Keratinocyte (primary cell): ENCODE measurements around the gene TMEM245.

Experiments
- CTCF ChIP-seq, 3 experiments: IDR thresholded peaks in 1 of 3; conservative IDR thresholded peaks in 1 of 3; optimal IDR thresholded peaks in 1 of 3; 2 replicates in 2 of 3; 3 replicates in 1 of 3; pipeline versions ENCODE3 to v1.5.1; 2011; ENCODE audit warnings: low read length in 3 of 3, mild to moderate bottlenecking in 3 of 3, moderate library complexity in 2 of 3, control low read depth in 1 of 3, inconsistent platforms in 1 of 3; ENCODE audit not compliant: insufficient read depth in 2 of 3; ENCODE audit errors: extremely low read depth in 1 of 3
- EZH2 ChIP-seq: IDR thresholded peaks from one replicate; pipeline ENCODE4 v1.6.1; 2012; ENCODE audit warnings: inconsistent platforms, mild to moderate bottlenecking, low read length, moderate library complexity

- TF ChIP-seq CTCF (optimal IDR thresholded peaks at IDR 0.05 in 1 of 3, IDR thresholded peaks at IDR 0.05 in 1 of 3, conservative IDR thresholded peaks at IDR 0.05 in 1 of 3; ENCODE audit: extremely low read depth in 1 of 3, insufficient read depth in 2 of 3, low read length in 3 of 3): no peak
- no peak for TF ChIP-seq EZH2
Measured at GRCh38 chr9:109030426-109030825, 89.3 kb downstream of the TMEM245 start.
